GM21381 (cell line): ENCODE results near the gene C6orf47.

ENCODE experiments used
- ATAC-seq: cut with Tn5 transposase; IDR thresholded peaks from one replicate; pipeline ENCODE4 v1.9.1; 2021; ENCODE audit warnings: mild to moderate bottlenecking, moderate library complexity; ENCODE audit not compliant: unreplicated experiment

The C6orf47 gene

DNA sequence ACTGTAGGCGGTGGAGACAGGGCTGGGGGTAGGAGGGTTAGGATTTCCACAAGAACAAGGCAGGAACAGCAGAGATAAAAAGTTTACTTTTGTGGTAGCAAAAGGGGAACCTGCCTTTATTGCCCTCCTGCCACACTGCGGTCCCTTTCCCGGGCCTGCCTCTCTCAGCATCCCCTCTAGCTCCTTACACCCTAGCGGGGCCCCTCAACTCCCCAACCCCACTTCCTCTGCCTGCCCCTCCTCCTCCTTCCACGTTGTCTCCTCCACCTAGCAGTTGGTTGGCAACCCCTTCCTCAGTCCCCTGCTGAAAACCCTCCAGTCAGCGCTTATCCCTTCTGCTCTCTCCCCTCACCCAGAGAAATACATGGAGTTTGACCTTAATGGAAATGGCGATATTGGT, 44.8 kb downstream of the C6orf47 start:
- no peak for ATAC-seq

DNA sequence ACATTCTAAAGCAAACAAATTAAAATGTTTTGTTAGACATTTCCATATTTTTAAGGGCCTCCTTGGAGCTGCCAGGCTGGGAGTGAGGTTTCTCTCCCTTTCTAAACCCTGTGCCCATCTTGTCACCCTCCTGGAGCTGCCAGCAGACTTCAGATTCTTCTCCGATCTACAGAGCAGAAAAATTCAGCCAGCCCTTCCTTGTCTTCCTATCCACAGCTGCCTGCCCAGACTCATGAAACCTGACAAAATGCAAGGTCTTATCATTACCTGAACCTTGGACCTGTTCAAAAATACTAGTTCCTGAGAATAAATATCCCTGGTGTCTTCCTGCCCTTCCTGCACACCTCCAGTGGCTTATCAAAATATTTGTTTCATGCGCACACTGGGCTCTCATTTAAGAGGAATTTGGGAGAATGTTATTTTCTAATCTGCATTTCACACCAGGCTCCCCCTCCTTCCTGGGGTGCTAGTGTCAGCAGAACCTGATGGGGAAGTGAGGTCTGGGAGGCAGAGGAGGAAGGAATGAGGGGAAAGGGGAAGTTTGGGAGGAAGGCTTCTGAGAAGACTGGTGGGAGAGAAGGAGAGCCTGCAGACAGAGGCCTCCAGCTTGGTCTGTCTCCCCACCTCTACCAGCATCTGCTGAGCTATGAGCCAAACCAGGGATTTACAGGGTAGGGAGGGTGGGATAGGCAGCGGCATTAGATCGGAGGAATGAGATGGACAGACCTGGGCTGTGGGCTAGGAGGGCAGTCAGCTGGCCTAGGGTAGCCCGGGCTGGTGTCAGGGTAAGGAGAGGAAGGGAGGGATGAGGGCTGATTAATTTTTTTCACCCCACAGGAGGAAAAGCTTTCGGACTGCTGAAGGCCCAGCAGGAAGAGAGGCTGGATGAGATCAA, 45.6 kb downstream of the C6orf47 start, which contains the start of gene AIF1:
AIF1 (plus strand) TSS at position 551 of the 895 bp plus-strand sequence; CDS start at position 647, 96 bp downstream.
- ATAC-seq: no peak

- no peak for ATAC-seq
Observed at GRCh38 chr6:31614075-31614619, 46.4 kb downstream of the C6orf47 start.

- no peak for ATAC-seq
Observed at GRCh38 chr6:31610968-31611367, 49.6 kb downstream of the C6orf47 start.

GRCh38 chr6:31609519-31610406, 50.8 kb downstream of the C6orf47 start:
- no peak for ATAC-seq
